WTC11 (cell line): ENCODE results near the gene CHERP. TPM values are rescaled to one million over a fixed set of nuclear protein-coding genes. Genes with fewer than 3 reads are reported as not detected.

Experiments
- ATAC-seq: fragments of 200-7000 bp; cut with Tn5 transposase; 2 replicates; pipeline ENCODE4 v1.10.0; 2021; ENCODE audit warnings: mild to moderate bottlenecking, moderate library complexity
- CTCF ChIA-PET: fragments of 300-600 bp; sonication (Branson Sonifier 250); formaldehyde crosslinking; loops from one replicate; lab custom pipeline; 2021; ENCODE audit warnings: antibody characterized with exemption; lab: Charles Lee
- POLR2A ChIA-PET: fragments of 350-600 bp; sonication (Branson Sonifier 250); formaldehyde crosslinking; loops from one replicate; lab custom pipeline; 2021; ENCODE audit warnings: antibody characterized with exemption; lab: Charles Lee
- DNase-seq: peaks from one replicate; pipeline ENCODE4 v3.0.0; 2021; ENCODE audit warnings: low spot score
- H3K27ac Mint-ChIP-seq: 2 replicates; pipeline ENCODE4 v1.8.0; 2021; ENCODE audit warnings: mixed read lengths
- H3K27me3 Mint-ChIP-seq: 2 replicates; pipeline ENCODE4 v1.8.0; 2021; ENCODE audit warnings: low read depth, mild to moderate bottlenecking, moderate library complexity, mixed read lengths
- H3K36me3 Mint-ChIP-seq: 2 replicates; pipeline ENCODE4 v1.8.0; 2021; ENCODE audit warnings: mixed read lengths
- H3K4me1 Mint-ChIP-seq: 2 replicates; pipeline ENCODE4 v1.8.0; 2022; ENCODE audit warnings: mixed read lengths
- H3K4me3 Mint-ChIP-seq: 2 replicates; pipeline ENCODE4 v1.8.0; 2021; ENCODE audit warnings: mild to moderate bottlenecking, moderate library complexity, mixed read lengths
- H3K9me3 Mint-ChIP-seq: 2 replicates; pipeline ENCODE4 v1.8.0; 2021; ENCODE audit warnings: mixed read lengths
- ATF6 ChIP-seq: sonication (generic); formaldehyde crosslinking; IDR thresholded peaks from 2 replicates; pipeline ENCODE4 v1.8.1; 2023; ENCODE audit warnings: mild to moderate bottlenecking, missing genetic modification reagents
- CREM ChIP-seq: sonication (generic); formaldehyde crosslinking; IDR thresholded peaks from 2 replicates; pipeline ENCODE4 v1.8.1; 2022; ENCODE audit warnings: mild to moderate bottlenecking, missing genetic modification reagents, moderate library complexity
- EMX1 ChIP-seq: fragments of 250-450 bp; sonication (Bioruptor Pico); IDR thresholded peaks from 2 replicates; pipeline ENCODE4 v1.8.0; 2021; ENCODE audit warnings: mild to moderate bottlenecking
- IRF2 ChIP-seq: sonication (generic); formaldehyde crosslinking; IDR thresholded peaks from 2 replicates; pipeline ENCODE4 v1.8.0; 2022; ENCODE audit warnings: low read depth, missing genetic modification reagents, borderline replicate concordance
- JUN ChIP-seq: sonication (generic); formaldehyde crosslinking; IDR thresholded peaks from 2 replicates; pipeline ENCODE4 v1.8.0; 2023; ENCODE audit warnings: mild to moderate bottlenecking, missing genetic modification reagents
- MLX ChIP-seq: sonication (generic); formaldehyde crosslinking; IDR thresholded peaks from 2 replicates; pipeline ENCODE4 v1.8.1; 2023; ENCODE audit warnings: mild to moderate bottlenecking, missing genetic modification reagents, moderate library complexity
- PRDM15 ChIP-seq: sonication (generic); formaldehyde crosslinking; IDR thresholded peaks from 2 replicates; pipeline ENCODE4 v1.8.0; 2022; ENCODE audit warnings: missing genetic modification reagents
- SMAD4 ChIP-seq: sonication (generic); formaldehyde crosslinking; IDR thresholded peaks from 2 replicates; pipeline ENCODE4 v1.8.0; 2022; ENCODE audit warnings: mild to moderate bottlenecking, missing genetic modification reagents
- ZBTB21 ChIP-seq: sonication (generic); formaldehyde crosslinking; IDR thresholded peaks from 2 replicates; pipeline ENCODE4 v1.8.1; 2023; ENCODE audit warnings: mild to moderate bottlenecking, missing genetic modification reagents, borderline replicate concordance
- ZNF121 ChIP-seq: sonication (generic); formaldehyde crosslinking; IDR thresholded peaks from 2 replicates; pipeline ENCODE4 v1.8.0; 2023; ENCODE audit warnings: missing genetic modification reagents
- ZNF423 ChIP-seq: fragments of 250-450 bp; sonication (Bioruptor Pico); IDR thresholded peaks from 2 replicates; pipeline ENCODE4 v2.1.2; 2022; ENCODE audit warnings: mild to moderate bottlenecking, moderate library complexity
- total RNA-seq: library from RNA; stranded (reverse); gene quantifications from 3 replicates; pipeline ENCODE4 v1.2.3, GENCODE V29; 2021
- TF ChIP-seq, protein P1 (sequence below): sonication (generic); formaldehyde crosslinking; IDR thresholded peaks from 2 replicates; pipeline ENCODE4 v1.8.0; 2022; ENCODE audit warnings: mild to moderate bottlenecking, missing genetic modification reagents
- TF ChIP-seq, protein P2 (sequence below): fragments of 250-450 bp; sonication (Bioruptor Pico); IDR thresholded peaks from 2 replicates; pipeline ENCODE4 v1.9.0; 2021; ENCODE audit warnings: moderate library complexity, mild to moderate bottlenecking, inconsistent platforms, borderline replicate concordance

Gene CHERP
- total RNA-seq, 1 experiment from 2014 or later = 98.7 TPM

DNA sequence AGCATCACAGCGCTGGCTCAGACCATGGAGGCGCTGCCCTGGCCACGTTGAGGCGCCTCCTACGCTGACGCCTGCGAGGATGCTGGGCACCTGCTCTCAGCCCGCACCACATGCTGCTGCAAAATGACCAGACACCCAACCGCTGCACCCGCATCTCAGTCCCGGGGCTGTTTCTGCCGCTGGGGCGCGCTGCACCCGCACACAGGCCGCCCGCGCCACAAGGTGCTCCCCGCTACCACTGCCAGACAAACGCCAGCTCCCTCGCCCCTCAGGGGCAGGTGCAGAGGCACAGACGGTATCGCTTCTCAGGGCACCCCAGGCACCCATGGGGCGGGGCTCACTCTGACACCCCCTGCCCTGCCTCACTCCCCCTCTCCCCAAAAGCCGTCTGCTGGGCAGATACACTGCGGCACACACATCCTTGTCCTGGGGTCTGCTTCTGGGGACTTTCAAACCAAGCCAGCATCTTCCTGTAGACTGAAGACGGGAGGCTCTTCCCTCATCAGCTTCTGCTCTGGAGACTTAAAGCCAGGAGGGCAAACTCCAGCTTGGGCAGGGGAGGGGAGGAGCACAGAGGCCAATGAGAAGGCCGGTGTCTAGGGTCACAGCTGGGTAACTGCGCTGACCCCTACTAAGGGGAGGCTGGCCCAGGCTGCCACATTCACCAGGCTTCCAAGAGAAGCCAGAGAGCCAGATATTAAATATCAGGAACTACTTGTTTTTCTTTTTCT lies 16.3 kb downstream of the CHERP start:
- Mint-ChIP-seq H3K4me3 (no peak overlapping the region), H3K9me3 (no peaks in the 10 kb centered on the region), H3K4me1 (no peaks in the 10 kb centered on the region), H3K27me3 (no peaks in the 10 kb centered on the region), H3K27ac (no peak overlapping the region), H3K36me3 (peaks cover 54% of the 10 kb centered on the region)
- no peak for DNase-seq
- ATAC-seq = no peak
- ChIA-PET CTCF (no interaction called here), POLR2A (no interaction called here)
- TF ChIP-seq ZBTB21 (no peak), PRDM15 (no peak), EMX1 (CRISPR knock-in tag) (no peak), ZNF121 (CRISPR knock-in tag) (no peak), IRF2 (no peak), ZNF423 (CRISPR knock-in tag) (no peak), SMAD4 (CRISPR knock-in tag) (no peak)
- TF ChIP-seq, protein P1, sequence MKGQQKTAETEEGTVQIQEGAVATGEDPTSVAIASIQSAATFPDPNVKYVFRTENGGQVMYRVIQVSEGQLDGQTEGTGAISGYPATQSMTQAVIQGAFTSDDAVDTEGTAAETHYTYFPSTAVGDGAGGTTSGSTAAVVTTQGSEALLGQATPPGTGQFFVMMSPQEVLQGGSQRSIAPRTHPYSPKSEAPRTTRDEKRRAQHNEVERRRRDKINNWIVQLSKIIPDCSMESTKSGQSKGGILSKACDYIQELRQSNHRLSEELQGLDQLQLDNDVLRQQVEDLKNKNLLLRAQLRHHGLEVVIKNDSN (CRISPR knock-in tag) = no peak
- TF ChIP-seq, protein P2, sequence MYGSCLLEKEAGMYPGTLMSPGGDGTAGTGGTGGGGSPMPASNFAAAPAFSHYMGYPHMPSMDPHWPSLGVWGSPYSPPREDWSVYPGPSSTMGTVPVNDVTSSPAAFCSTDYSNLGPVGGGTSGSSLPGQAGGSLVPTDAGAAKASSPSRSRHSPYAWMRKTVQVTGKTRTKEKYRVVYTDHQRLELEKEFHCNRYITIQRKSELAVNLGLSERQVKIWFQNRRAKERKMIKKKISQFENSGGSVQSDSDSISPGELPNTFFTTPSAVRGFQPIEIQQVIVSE (CRISPR knock-in tag) = no peak

DNA sequence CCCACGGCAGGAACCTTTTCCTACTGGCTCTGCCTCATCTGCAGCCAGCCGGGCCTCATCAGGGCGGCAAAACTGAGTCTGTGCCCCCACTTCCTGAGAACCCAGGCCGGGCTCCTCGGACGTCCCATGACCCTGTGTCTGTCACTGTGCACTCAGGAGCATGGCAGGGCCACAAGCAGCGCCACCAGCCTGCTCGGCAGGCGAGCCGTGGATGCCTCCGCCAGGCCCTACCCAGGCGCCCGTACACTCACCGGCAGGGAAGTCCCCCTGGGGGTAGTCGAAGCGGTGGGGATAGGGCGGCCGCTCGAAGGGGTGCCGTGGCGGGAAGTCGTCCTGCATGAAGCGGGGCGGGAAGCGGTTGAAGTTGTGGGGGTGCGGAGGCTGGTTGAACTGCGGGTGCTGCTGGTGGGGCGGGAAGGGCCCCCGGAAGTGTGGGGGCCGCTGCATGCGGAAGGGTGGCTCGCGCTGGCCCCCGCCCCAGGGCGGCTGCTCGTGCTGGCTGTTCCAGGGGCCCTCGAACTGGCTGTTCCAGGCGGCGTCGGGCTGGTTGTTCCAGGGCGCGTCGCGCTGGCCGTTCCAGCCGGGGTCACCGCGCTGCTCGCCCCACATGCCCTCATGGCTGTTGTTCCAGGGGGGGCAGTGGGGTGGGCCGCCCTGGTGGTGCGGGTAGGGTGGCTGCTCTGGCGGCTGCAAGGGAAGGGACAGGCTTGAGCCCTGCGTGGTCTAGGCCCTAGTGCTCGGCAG lies 17.1 kb downstream of the CHERP start:
- H3K36me3 Mint-ChIP-seq = peaks cover 60% of the 10 kb centered on the region
- H3K27ac Mint-ChIP-seq = no peak overlapping the region
- no peaks in the 10 kb centered on the region for H3K9me3 Mint-ChIP-seq
- ChIA-PET CTCF (no interaction called here), POLR2A (interaction anchor here (0.7 kb wide), 1 partner anchor 45 kb away, joined by 4 read pairs; no protein-coding TSS in a partner anchor)
- H3K27me3 Mint-ChIP-seq = no peaks in the 10 kb centered on the region
- no peak for TF ChIP-seq ZNF423 (CRISPR knock-in tag)
- no peak for TF ChIP-seq CREM (CRISPR knock-in tag)
- TF ChIP-seq ATF6 (CRISPR knock-in tag) = no peak
- no peak for TF ChIP-seq EMX1 (CRISPR knock-in tag)
- TF ChIP-seq JUN (CRISPR knock-in tag) = no peak
- TF ChIP-seq IRF2 = no peak
- no peak for TF ChIP-seq MLX (CRISPR knock-in tag)
- TF ChIP-seq PRDM15 = no peak
- ATAC-seq (no peak), DNase-seq (no peak)
- H3K4me3 Mint-ChIP-seq = no peak overlapping the region
- H3K4me1 Mint-ChIP-seq = no peaks in the 10 kb centered on the region
